ENCODE results near the gene BTLA. TPM values are rescaled to one million over a fixed set of nuclear protein-coding genes. Genes with fewer than 3 reads are reported as not detected.
A peak's percentile ranks its signal among the peaks of the same experiment; 100 is the strongest.
"Not testable (repeated sequence)": the region's sequence is repeated elsewhere in the genome, so short reads cannot be mapped to it uniquely, and the experiment has no call there.

The BTLA gene
- 0.79 TPM for total RNA-seq

DNA sequence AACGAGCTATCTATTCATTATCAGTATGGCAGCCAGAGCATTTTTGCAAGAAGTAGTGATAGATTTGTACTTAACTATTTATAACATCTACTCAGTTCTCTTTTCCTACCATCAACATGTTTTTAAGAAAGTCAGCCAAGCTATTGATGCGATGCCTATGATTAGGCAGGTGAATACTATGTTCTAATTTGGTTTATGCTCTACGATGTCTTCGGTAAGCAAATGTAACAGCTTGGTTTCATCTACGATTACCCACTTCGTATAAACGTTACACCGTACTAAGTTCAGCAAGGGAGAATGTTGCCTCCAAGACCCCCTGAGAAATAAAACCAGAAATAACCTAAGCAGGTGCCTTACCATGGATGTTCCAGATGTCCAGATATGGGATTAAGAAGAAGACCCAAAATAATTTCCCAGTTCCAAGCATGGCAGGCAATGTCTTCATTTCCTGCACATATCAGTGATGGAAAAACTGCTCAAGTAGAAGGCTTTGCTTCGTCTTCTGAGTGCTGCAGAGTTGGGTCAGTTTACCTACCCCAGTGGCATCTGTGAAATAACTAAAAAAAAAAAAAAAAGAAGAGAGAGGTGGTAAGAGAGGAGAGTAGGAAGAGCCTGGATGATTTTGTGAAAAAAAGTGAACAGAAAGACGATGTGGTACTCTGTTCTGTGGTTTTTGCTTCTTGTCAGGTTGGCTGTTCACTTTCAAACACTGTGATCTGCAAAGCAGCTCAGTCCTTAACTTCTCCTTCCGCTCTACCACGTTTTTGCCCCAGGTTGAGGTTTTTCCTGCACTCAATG is at the start of gene BTLA:
TSS of gene BTLA (minus strand) at position 559 of the 798 bp plus-strand sequence. CDS start at position 445, 114 bp downstream.
- no peak for DNase-seq

DNA sequence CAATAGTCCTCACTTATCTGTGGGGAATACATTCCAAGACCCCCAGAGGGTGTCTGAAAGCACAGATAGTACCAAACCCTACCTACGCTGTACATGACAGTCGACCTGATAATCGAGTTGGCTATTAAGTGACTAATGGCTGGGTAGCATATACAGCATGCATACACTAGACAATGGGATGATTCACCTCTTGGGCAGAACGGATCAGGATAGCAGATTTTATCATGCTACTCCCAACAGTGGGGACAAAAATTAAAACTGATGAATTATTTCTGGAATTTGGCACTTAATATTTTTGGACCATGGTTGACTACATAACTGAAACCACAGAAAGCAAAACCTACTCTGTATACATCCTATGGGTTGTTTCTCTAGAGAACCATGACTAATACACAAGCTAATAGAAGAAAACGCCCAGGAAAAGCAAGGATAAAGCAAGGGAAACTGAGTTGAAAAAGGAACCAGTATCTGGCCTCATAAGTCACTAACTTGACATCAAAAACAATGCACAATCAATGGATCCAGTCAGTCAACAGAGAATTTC is 47.0 kb upstream of the BTLA start:
- no peak for DNase-seq

DNA sequence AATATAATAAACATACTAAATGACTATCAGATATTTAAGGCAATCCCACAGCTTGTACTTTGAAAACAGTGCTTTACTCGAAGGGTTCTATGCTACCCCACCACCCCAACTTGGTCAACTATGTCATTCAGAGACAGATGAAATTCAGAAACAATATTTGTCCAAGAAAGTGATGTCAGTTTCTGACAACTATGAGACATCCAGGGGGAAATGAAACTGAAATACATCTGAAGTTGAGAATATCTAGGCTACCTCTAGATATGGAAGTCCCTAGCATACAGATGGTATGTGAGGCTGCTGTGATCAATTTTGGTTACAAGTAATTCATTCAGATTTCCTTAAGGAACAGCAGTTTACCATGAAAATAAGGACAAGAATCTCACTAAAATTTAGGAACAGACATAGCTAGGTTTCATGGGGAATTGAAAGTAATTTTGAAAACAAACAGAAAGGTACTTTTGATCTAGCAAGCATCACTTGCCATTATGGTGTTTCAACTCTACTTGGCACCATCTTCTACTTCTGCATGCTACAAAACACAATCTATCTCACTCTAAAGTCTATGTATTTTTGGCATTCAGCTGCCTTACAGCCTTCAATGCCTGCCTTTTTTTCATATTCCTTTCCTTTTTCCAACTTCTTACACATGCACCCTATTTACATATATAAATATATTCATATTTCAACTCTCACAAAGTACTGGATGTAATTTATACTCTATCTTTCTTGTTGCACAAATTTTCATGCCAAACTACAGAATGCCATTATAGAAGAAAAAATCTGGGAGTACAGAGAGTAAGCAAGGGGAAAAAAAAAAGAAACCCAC is 40.8 kb upstream of the BTLA start:
- DNase-seq: no peak

GRCh38 chr3:112531358-112531781 is 32.1 kb upstream of the BTLA start:
- no peak for DNase-seq

DNA sequence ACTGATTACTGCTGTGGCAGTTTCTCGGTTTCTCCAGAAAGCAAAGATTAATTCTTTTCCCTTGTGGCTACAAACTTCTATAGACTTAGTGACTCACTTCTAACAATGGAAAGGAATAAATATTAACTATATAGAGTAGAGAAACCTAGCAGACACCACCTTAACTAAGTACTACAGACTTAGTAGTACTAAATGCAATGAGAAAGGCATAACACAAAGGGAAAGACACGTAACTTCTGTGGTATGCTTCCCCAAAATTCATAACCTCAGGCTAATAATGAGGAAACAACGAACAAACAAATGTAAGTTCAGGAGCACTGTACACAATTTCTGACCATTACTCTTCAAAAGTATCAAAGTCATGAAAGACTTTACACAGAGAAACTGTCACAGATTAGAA is 31.3 kb upstream of the BTLA start:
- DNase-seq: no peak

GRCh38 chr3:112524127-112524526 is 24.9 kb upstream of the BTLA start:
- not testable (repeated sequence) for DNase-seq

DNA sequence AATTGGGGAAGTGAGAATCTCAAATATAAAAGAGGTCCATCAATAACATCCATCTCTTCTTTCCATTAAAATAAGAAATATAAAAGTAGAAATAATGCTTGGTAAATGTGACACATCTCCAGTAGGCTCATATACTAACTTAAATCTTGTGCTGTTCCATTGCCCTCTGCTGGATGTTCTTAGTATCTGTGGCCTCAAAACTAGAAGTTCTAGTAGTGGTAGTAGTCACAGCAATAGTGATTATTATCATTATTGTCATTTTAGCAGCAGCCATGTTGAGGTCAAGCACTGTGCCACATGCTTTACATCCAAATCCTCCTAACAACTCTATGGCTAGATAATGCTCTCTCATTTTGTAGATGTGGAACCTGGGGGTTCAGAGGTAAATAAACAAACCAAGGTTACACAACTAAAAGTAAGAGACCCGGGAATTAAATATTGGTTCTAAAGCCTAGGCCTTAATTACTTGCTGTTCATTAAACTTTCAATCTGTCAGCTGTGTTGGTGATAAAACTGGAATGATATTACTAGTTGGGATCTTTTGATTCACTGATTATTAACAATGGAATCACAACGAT is 20.2 kb upstream of the BTLA start:
- DNase-seq: peak; percentile 52

- not testable (repeated sequence) for DNase-seq
These were observed 19.7 kb upstream of the BTLA start for GRCh38 chr3:112518970-112519369.

- DNase-seq: no peak
These were observed 15.4 kb upstream of the BTLA start for GRCh38 chr3:112514527-112515128.

GRCh38 chr3:112512320-112512719 is 13.0 kb upstream of the BTLA start:
- no peak for DNase-seq

DNA sequence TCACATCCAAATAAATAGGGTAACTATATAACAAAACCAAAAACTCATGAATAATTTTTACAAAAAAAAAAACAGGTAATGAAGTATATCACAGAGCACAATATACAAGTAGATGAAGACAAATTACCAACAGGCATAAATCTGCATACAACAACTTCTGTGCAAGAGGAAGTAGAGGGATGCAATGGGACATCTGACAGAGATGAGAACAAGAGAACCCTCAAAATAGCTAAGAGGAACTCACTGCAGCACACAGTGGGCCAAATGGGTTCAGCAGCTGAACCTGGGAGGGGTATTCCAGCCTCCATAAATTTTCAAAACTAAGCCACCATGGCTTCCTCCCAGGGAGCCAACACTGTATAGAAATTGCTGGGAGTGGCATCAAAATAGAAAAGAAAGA is 9.6 kb upstream of the BTLA start:
- DNase-seq: no peak

- DNase-seq: no peak
These were observed 9.0 kb upstream of the BTLA start for GRCh38 chr3:112508261-112508660.

GRCh38 chr3:112505907-112506306 is 6.6 kb upstream of the BTLA start:
- no peak for DNase-seq

DNA sequence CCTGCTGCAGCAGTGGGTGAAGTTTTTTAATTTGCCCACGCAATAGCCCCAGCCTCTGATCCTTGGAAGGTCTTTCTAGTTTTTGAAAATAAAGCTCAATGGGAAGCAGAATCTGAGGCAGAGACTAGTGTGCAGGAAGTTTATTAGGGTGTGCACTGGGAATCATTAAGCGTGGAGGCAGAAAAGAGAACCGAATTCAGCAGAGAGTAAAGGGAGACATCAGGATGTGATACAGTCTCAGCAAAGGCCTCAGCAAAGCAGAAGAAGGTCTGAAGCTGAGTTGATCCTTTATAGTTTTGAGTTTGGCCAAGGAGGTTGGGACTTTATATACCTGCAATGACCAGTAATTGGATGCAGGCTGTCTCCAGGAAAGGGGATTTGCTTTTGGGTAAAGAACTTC is 4.9 kb upstream of the BTLA start:
- no peak for DNase-seq

DNA sequence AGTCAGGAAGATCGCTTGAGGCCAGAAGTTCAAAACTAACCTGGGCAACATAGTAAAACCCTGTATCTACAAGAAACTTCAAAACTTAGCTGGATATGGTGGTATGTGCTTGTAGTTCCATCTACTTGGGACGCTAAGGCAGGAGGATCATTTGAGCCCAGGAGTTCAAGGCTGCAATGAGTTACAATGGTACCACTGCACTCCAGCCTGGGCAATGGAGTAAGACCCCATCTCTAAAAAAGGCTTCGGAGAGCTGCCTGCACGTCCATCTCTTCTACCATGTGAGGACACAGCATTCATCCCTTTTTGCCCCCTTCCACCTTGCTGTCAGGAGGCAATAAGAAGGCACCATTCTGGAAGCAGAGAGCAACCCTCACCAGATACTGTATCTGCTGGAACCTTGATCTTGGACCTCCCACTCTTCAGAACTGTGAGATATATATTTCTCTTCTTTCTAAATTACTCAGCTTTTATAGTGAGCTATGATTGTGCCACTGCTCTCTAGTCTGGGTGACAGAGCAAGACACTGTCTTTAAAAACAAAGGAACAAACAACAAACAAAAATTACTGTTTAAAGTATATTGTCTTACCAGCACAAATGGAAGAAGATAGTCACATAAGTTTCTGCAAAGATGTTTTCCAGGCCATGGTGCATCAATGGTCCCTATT is 4.2 kb upstream of the BTLA start:
- no peak for DNase-seq

DNA sequence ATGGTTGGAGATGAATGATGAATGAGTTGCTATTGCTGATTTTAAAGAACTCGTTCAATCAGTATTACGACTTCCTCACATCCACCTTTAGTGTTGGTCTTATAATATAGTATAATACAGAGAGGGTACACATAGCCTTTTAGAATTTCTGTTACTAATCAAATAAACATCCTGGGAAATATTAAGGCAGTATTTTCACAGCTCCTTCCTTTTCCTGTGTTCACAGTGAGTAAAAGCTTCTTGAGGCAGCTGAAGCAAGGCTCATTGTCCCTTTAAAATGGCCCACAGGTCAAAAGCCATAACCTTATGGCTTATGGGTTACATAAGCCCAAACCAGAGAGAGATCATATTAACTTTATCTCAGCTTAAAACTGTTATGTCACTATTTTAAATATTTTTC is 1.3 kb upstream of the BTLA start:
- no peak for DNase-seq

DNA sequence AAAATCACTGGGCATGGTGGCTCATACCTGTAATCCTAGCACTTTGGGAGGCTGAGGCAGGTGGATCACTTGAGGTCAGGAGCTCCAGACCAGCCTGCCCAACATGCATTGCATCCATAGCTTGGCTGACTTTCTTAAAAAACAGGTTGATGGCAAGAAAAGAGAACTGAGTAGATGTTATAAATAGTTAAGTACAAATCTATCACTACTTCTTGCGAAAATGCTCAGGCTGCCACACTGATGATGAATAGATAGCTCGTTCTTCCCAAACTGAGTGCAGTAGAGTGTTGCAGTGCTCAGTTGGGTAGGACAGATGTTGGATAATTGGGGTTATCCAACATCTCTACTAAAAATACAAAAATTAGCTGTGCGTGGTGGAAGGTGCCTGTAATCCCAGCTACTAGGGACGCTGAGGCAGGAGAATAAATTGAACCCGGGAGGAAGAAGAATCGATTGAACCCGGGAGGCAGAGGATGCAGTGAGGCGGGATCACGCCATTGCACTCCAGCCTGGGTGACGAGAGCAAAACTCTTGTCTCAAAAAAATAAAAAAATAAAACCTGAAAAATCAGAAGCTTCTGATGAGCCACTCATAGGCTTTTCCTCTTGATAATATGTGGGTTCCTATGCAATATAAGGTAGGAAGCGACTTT is 1.2 kb downstream of the BTLA start:
- DNase-seq: no peak

- DNase-seq: no peak
These were observed 2.8 kb downstream of the BTLA start for GRCh38 chr3:112496366-112497067.

GRCh38 chr3:112494448-112494767 is 4.9 kb downstream of the BTLA start:
- not testable (repeated sequence) for DNase-seq

DNA sequence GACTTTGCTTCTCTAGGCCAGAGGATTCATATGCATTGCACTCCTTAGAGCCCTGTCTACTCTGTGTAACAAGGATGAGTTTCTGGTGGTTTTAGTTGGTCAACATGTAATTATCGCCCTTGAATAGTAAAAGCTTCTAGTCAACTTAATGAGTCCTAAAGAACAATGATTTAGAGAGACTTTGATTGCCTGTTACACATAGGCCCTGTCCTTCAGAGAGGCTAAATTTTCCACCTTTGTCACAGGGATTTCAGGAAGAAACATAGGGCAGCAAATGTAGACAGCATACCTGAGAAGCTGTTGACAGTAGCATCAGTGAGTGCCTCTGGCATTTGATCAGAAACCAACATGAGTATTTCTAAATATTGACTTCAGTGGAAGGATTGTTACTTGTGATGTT is 7.1 kb downstream of the BTLA start:
- no peak for DNase-seq

GRCh38 chr3:112491373-112491772 is 7.9 kb downstream of the BTLA start:
- no peak for DNase-seq
